AG09309 (cell line): ENCODE results near the gene ENAM.

Experiments used
- DNase-seq: peaks from one replicate; pipeline ENCODE4 v3.0.0-alpha.2; 2010; ENCODE audit warnings: low read depth
- H3K4me3 ChIP-seq: 2 replicates; pipeline ENCODE4 v1.5.1; 2011; ENCODE audit warnings: mild to moderate bottlenecking, low read depth, low read length, moderate library complexity; ENCODE audit not compliant: control insufficient read depth
- CTCF ChIP-seq: IDR thresholded peaks from 2 replicates; pipeline ENCODE4 v1.5.1; 2011; ENCODE audit warnings: mild to moderate bottlenecking, low read depth, low read length, inconsistent platforms; ENCODE audit not compliant: insufficient read depth, control insufficient read depth; ENCODE audit errors: missing control alignments

Gene ENAM

GRCh38 chr4:70591955-70592582 lies 36.5 kb upstream of the ENAM start, which contains the start of gene AMBN:
Gene AMBN, plus strand, starts transcription at chr4:70592256. Its CDS starts 103 bp downstream, at chr4:70592359.
- no peak within 1 kb of the TSS for H3K4me3 ChIP-seq
- no peak for DNase-seq
- TF ChIP-seq CTCF, result no peak

- H3K4me3 ChIP-seq, result no peak overlapping the region
- no peak for DNase-seq
- no peak for TF ChIP-seq CTCF
Measured at GRCh38 chr4:70594196-70594595, 34.3 kb upstream of the ENAM start.

- no peak for TF ChIP-seq CTCF
Measured at GRCh38 chr4:70600305-70600704, 28.2 kb upstream of the ENAM start.

GRCh38 chr4:70600977-70601376 lies 27.6 kb upstream of the ENAM start:
- no peak for DNase-seq
- H3K4me3 ChIP-seq, result no peak overlapping the region
- no peak for TF ChIP-seq CTCF

More at GRCh38 chr4:70600305-70600704, 28.2 kb upstream of the ENAM start:
- H3K4me3 ChIP-seq, result no peak overlapping the region
- no peak for DNase-seq

GRCh38 chr4:70601422-70602039 lies 27.0 kb upstream of the ENAM start:
- DNase-seq, result peak; percentile 51
- peak; percentile 87 for TF ChIP-seq CTCF
- H3K4me3 ChIP-seq, result no peak overlapping the region

- H3K4me3 ChIP-seq, result no peak overlapping the region
- DNase-seq, result peak; percentile 52
- TF ChIP-seq CTCF, result no peak
Measured at GRCh38 chr4:70603856-70604255, 24.7 kb upstream of the ENAM start.
